Skeletal muscle cell (primary cell): Measurements from ENCODE around the gene GLYR1.
A peak's percentile ranks its signal among the peaks of the same experiment; 100 is the strongest.

Experiments used
- DNase-seq: peaks from one replicate; pipeline ENCODE4 v3.0.0-alpha.2; 2010; ENCODE audit warnings: low read depth
- H3K4me3 ChIP-seq: 2 replicates; pipeline ENCODE4 v1.5.1; 2011; ENCODE audit warnings: low read depth, mild to moderate bottlenecking, control low read depth, low read length, moderate library complexity

The GLYR1 gene

DNA sequence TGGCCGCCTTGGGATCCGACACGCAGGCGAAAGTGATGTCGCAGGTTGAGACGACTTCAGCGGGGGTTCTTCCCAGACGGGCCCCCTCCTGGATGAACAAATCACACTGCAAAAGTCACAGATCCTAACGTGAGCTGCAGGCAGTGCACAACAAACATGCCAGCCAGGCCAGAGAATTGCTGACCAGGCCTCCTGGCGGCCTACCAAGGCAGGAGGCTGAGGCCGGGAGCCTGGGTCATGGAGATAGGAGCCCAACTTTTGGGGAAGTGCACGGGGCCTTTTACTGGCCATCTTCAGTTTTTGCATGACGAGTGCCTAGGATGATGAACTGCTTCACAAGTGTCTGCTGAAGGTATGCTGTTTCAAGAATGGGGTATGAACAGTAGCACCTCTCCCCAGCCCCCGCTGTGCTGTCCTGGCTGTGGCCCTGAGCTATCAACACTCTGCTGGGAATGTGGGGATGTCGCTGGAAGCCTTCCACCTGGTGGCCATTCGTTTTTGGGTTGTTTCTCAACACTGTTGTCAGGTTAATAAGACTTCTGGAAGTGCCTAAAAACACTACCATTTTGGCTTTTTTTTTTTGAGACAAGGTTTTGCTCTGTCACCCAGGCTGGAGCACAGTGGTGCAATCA is 32.4 kb downstream of the GLYR1 start:
- no peak for DNase-seq
- no peak overlapping the region for H3K4me3 ChIP-seq

DNA sequence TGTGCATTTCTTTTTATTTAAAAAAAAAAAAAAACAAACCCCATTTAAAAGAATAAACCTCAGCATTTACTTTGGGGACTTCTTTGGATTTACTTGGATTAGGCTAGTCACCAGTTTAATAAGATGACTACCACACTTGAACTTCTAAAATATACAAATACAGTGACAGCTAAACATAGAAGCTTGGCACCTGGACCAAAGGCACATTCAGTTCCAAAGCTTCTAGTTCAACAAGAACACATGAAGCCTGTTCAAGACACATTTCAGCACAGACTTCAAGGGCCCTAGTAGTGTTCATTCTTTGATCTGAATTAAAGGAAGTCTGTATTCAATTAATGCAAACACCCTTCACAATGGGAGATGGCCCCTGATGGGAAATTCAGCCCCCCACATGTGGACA is 33.0 kb downstream of the GLYR1 start:
- H3K4me3 ChIP-seq = no peak overlapping the region
- no peak for DNase-seq

DNA sequence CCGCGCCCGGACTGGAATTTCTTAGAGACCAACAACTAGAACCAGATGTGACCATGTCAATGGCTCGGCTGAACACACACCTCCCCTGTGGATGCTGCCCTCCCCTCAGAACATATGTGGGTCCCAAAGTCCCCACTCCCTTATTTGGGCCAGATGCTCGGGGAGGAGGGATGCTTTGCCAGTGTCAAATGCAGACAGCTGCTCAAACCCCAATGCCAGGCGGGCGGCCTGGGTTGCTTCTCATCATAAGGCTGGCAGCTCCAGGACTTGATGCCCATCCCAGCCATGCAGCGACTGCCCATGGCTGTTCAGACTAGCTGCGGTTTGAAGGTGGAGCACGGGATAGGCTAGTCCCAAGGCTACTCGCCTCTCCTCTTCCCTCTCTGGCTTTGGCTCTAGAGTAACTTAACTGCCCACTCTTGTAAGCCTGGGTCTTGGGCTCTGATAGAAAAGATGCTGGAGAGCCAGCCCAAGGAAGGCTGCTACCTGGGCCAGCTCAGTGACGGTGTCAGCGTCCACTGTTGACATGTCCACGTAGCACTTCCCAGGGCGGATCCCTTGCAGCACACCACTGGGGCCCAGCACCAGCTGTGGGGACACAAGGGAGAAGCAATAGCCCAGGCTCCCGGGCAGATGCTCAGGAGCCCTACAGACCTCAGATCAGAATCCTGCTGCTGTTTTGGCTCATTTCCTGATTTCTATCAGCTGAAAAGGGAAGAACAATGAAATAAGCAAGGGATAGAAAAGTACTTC is 33.7 kb downstream of the GLYR1 start:
- DNase-seq = no peak
- H3K4me3 ChIP-seq = no peak overlapping the region

DNA sequence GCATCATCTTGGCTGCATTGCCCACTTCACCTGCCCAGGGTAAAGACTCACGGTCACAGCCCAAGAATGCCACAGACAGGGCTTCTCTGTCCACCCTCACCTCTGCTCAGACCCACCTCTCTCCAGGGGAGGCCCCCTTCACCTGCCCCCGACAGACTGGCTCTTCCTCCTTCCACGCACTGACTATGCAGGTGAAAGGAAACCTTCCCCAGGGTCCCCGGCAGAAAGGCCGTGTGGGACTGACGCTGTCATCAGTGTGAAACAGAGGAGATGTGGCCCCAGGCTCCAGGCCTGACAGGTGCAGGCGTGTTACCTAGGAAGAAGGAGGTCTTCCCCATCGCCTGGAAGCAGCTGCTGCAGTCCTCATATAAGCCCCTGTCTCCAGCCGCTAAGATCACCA is 35.3 kb downstream of the GLYR1 start:
- no peak for DNase-seq
- H3K4me3 ChIP-seq = no peak overlapping the region

DNA sequence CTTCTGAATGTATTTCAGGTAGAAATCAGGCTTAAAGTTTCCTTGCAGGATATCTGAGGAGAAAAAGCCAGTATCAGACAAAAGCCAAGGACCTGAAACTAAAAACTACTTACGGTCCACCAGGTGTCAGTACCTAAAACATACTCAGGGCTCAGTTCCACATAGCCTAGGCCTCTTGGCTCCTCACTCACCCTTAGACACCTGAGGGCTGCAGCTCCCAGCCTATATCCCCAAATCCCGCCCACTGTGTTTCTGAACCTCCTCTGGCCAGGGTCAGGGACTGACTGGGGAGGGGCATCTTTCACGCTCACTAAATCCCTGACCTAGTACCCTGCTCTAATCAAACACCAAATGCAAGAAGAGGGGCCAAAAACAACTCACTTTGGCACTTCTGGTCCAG is 35.8 kb downstream of the GLYR1 start:
- H3K4me3 ChIP-seq = no peak overlapping the region
- DNase-seq = no peak

DNA sequence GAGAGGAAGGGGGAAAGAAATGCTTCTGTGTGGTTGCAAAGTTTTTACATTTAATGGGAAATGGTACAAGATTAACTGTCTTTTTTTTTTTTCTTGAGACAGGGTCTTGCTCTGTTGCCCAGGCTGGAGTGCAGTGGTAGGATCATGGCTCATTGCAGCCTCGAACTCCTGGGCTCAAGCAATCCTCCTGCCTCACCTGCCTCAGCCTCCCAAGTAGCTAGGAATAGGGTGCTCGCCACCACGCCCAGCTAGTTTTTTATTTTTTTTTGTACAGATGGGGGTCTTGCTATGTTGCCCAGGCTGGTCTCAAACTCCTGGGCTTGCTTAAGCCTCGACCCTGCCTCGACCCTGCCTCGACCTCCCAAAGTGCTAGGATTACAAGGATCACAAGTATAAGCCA is 40.8 kb downstream of the GLYR1 start:
- no peak overlapping the region for H3K4me3 ChIP-seq
- DNase-seq = no peak

DNA sequence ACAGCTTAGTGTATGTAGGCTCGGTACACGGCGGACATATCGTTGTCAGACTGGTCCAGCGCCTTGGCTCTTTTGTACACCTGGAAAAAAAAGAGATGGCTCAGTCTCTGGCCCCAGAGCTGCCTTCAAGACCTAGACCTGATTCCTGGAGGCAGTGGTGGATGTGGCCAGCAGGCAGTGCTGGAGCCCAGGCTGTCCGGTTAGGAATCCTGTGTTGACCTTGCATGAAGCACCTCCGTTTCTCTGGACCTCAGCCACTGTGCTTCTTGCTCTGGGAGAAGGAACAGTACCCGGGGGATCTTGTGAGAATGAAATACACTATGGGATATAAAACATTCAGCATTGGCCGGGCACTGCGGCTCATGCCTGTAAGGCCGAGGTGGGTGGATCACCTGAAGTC is 41.9 kb downstream of the GLYR1 start:
- H3K4me3 ChIP-seq = no peak overlapping the region
- peak; percentile 32 for DNase-seq

DNA sequence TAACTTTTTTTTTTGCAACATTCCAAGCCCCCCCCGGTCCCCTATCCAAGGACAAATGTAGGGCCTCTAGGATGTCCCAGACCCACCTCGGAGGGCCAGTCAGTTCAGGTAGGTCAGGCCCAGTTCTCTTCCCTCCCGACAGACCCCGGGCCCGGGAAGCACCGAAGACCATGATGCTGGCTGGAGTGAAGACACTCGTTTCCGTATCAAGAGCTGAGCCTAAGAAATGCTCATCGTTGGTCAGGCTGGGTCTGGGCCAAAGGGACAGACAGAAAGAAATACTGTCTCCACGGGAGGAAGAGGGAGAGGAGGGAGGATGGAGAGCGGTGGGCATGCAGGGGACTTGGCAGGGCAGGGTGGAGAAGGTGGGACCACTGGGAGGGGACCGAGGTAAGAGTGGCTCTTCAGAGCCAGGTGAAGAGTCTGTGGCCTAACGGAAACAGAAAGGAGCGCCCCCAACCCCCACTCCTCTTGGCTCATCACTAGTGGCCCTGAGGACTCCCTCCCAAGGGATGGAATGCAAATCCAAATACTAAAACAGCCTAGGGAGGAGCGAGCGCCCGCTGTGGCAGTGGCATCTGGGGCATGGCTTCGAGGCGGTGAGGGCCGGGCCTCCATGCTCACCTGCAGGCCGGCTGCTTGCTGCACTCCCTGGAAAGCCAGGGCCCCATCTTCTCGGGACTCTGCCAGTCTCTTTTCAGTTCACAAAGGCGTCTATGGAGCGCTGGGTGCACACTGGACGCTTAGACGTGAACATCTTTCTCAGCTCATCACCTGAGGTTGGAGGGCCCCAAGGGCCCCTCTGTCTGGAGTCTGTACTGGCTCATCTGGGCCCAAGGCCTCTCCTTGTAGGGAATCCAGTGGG is 43.0 kb downstream of the GLYR1 start:
- no peak for DNase-seq
- H3K4me3 ChIP-seq = no peak overlapping the region

DNA sequence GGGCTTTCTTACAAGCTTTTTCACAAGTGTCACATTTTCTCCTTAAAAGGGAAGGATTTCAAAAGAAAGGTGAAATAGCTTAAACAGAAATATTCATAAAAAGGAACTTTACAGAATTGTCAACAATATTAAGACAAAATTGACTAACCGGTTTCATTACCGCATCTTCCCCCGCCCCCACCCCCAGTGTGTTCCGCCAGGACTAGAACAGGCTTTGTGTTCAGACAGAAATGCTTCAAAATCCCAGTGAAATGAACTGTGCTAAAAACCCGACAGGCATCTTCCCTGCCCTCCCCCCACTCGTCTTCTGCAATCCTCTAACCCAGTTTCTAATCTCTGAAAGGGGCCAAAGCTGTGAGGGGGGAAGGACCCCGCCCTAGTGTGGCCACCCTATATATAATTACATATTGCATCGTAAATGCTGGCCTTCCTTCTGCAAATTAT is 43.7 kb downstream of the GLYR1 start:
- H3K4me3 ChIP-seq = peak overlapping the region; percentile 72

DNA sequence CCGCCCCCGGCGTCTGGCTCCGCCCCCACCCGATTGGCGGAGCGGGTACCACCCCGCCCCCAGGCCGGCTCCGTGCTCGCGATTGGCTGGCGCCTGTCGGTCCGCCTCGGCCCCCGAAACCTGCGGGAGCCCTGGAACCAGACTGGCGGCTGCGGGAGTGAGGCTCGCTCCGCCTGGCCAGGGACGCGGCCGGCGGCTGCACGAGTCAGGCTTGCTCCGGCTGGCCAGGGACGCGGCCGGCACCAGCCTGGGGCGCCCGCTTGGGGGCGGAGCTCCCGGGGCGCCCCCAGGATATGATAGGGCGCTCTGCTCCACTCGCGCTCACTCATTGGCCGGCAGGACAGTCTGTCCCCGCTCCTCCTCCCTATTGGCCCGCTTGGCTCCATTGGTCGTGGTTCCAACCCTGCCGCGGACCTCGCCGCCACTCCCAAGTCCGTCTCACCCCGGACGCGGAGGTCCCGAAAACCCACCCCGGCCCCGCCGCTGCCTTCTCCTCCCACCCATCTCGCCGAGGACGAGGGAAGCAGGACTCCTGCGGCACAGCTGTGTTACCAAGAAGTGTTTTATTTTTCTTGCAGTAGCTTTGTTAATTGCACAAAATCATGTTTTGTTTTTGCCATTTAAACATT is 44.3 kb downstream of the GLYR1 start:
- peak; percentile 72 for DNase-seq

More for the DNA sequence above, 43.7 kb downstream of the GLYR1 start:
- DNase-seq = no peak

DNA sequence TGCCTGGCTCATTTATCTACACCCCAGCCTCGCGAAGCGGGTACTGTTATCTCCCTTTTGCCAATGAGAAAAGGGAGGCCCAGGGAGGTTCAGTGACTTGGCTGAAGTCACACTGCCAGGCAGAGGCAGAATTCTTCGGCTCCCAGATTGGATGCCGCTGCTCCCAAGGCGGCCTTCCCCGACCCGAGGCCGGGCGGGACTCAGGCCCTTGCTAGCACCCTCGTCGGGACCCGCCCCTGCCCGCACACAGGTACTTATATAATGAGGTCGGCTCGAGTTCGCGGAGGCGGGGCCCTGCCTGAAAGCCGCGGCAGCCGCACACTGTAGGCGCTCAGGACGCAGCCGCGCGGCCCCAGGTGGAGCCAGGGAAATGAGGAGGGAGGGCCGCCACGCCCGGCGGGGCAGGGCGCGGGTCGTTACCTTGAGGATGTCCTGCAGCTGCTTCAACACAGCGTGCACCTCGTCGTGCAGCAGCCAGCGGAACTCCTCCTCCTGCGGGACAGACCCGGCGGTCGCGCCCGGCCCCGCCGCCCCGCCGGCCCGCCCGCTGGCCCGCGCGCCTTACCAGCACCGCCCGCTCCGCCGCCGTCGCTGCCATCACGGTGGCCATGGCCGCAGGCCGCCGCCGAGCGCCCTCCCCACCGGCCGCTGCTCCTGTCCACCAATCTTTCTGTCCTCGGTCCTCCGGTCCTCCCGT is 45.0 kb downstream of the GLYR1 start, which contains the start of gene ROGDI:
TSS of gene ROGDI (minus strand) at position 672 of the 697 bp plus-strand sequence. CDS start at position 610, 62 bp downstream.
- peak within 1 kb of the TSS; percentile 72 for H3K4me3 ChIP-seq
- no peak for DNase-seq

More for the DNA sequence above, 44.3 kb downstream of the GLYR1 start:
- peak overlapping the region; percentile 72 for H3K4me3 ChIP-seq

DNA sequence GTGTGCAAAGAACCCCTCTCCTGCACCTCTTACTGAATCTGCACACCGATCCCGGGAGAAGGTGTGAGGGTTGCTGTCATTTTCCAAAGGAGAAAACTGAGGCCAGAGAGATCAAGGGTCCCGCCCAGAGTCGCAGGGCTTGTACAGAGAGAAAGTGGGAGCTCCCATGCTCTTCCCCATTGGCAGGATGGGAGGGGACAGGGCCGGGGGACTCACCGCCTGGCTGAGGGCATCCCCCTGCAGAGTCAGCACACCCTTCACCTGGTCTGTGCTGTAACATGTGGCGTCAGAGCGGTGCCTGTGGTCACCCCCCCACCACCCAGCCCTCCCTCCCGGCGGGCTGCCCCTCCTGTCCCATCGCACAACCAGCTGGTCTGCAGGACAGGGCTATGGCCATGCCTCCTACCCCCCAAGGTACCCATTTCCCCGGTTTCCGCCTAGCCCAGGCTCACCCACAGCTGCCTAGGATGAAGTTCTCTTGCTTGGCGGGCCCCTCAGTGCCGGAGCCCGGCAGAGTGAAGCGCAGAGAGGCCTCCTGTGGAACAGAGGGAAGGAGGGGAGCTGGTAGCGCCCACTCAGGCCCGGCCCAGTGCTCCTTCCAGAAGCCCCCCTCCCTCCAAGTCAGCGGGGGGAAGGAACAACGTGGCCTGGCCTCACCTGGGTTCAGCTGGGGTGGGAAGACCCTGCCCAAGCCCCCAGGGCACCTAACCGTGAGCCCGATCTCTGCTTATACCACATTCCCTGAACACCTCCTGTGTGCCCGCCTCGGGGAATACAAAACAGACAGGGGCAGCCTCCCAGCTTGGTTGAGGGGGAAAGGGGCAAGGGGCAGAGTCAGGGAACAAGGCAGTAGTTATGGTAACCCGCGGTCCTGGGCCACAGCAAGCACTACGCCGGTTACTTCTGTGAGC is 45.8 kb downstream of the GLYR1 start:
- H3K4me3 ChIP-seq = peak overlapping the region; percentile 72
- DNase-seq = no peak

DNA sequence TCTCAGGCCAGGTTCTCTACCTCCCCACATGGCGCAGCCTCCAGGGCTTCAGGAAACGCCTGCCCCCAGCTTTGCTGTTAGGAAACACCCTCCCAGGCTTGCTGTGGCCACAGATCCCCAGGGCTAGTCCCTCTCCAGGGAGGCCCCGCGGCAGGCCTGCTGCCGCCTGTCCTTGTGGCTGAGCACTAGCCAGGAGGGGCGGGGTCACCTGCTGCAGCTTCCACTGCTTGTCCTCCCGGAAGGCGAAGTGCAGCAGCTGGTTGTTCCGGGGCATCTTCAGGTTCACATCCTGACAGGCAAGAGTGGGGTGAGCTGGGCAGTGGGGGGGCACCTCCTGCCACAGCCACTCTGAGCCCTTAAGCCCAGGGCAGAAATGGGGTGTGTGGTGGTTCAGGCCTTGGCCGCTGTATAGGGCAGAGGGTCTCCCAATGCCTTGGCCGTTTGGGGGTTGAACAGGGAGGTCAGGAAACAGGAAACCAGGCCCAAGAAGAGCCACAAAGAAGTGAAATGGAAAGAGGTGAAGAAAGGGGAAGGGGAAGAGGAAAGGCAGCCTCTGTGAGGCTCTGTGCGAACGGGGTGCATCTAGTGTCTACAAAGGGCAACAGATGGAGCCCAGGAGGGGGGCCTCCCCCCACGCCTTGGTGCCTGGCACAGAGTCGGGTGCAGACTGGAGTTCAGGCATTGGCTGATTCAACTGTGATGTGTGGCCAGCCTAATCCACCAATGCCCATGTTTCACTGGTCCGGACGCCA is 46.6 kb downstream of the GLYR1 start:
- no peak overlapping the region for H3K4me3 ChIP-seq
- DNase-seq = no peak

DNA sequence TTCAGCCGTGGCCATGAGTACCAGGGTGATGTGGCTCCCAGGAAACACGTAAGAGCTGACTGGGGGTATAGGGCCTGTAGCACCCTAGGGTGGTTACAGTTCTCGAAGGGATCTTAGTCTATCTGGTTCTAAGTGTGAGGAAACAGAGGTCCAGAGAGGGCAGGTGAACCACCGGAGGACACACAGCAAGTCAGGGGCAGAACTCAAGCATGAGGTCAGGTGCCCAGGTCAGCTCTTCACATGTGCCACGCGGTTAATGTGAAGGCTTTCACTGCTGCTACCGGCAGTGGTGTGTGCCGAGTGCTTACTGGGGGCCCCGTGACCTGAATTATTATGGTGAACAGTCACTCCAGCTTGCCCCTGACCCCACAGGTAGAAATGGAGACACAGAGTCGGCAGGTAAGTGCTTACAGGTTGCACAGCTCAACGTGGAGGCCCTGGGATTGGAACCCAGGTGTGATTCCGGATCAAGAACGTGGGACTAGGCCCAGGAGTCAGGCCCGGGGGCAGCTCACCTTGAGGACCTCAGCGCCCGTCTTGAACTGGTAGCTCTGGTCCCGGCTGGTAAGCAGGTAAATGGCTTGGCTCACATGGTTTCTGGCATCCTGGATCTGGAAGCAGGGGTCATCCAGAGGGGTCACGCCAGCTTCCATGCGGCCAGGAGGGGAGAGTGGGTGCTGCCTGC is 47.8 kb downstream of the GLYR1 start:
- no peak for DNase-seq
- H3K4me3 ChIP-seq = no peak overlapping the region

DNA sequence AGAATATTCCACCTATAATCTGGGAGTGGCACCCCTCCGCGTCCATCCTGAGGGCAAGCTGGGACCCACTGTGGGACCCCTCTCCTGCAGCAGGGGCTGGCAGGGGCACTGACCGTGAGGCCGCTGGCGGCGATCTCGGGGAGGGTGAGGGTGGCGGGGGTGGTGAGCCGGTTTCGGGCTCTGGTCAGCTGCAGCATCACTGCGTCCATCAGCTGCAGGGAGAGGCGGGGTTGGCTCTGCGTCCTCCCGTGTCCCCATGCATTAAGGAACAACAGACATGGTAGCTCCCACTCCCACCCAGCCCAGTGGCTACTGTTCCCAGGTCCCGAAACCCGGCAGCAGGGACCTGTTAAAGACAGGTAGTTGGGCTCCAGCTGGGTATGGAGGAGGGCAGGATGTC is 48.6 kb downstream of the GLYR1 start:
- no peak overlapping the region for H3K4me3 ChIP-seq
- no peak for DNase-seq

DNA sequence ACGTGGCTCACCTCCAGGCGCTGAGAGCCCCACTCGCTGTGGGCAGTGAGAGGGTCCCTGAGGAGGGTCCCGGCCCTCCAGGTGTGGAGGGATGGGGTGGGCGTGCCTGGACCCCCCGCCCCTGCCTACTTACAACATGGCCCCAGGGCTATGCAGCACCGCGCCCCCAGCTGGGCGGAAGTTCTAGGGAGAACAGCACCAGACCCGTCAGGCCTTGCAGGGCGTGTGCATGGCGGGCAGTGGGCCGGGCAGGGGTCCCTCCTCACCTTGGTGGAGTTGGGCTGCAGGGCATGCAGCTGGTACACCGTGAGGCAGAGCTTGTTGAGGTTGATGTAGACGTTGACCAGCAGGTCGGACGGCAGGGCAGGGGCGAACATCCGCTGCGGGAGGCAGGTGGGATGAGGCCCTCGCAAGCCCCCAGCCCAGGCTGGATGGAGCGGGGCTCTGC is 49.3 kb downstream of the GLYR1 start:
- no peak for DNase-seq
- H3K4me3 ChIP-seq = no peak overlapping the region
